Measurements from ENCODE around the gene CDK18.

GRCh38 chr1:205504311-205505075, at the start of gene CDK18:
- TF ChIP-seq CTCF (IDR thresholded peaks at IDR 0.05): no peak
- TF ChIP-seq POLR2A (IDR thresholded peaks at IDR 0.05): no peak

All from adrenal gland (tissue), 5 donors.